NCI-H1417 (cell line): ENCODE results near the gene LYPLAL1.
"Not testable (repeated sequence)": the region's sequence is repeated elsewhere in the genome, so short reads cannot be mapped to it uniquely, and the experiment has no call there.

Experiments
- DNase-seq, 3 experiments: peaks; one replicate each; lab custom pipeline; 2025; lab: John Stamatoyannopoulos, UW

The LYPLAL1 gene

GRCh38 chr1:219215477-219215876, 41.8 kb downstream of the LYPLAL1 start:
- no peak for DNase-seq

GRCh38 chr1:219220945-219221344, 47.3 kb downstream of the LYPLAL1 start:
- no peak for DNase-seq

DNA sequence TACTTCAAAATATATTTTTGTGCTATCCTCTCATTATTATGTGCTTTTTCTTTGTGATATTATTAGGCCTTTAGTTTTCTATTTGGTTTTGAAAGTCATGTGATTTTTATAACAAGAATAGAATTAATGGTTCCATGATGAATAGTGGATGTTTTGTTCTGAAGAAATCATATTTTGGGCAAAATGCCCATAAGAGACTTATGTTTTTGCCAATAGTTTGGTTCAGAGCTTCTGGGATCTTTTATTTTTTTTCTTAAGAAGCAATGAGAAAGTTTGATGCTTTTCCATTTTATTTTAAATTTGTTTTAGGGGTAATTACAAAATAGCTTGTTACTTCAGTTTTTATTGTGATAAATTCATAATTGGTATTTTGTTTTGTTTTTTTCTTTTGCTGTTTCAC, 49.8 kb downstream of the LYPLAL1 start:
- no peak for DNase-seq

DNA sequence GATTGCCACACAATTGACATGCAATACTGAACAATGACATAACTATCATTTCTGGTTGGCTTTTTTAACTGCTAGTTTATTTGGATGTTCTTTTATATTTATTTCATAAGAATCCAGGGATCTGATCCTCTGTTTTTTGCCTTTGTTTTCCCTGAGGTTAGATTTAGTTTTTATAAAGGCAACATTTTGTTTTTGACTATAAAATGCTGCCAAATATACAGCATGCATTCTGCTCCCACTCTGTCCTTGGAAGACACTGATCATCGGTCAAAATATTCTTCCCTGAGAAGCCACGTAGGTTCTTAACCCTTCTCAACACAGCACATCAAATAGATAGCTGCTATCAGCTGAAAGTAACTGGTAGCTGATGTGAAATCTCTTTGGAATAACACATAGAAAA, 52.5 kb downstream of the LYPLAL1 start:
- DNase-seq, result no peak

DNA sequence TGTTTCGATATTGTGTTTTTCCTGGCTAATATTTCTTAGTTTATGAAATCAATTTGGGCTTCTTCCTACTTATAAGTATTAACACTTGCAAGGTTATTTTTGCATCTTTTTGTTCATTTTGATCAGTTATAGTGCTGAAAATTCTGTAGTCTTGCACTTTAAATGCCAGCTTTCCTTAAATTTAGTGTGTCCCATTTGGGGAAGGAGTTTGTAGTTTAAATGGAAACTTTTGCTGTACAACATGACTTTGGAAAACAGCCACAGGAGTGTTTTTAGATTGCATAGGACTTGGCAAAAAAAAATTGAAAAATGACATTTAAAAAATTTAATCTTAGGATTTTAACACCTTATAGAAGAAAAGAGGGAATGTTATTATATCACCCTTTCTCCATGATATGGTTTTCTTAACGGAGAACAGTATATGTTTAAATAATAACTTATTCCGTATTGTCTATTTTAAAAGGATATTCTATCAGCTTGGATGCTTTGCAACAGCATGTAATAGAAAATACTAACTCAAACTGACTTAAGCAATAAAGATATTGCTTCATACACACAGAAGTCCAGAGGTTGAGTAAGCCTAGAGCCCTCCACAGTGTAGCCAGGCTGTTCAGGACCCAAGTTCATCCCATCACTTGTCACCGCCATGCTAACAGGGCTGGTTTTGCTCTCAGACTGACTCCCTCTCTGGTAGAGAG, 53.8 kb downstream of the LYPLAL1 start:
- no peak for DNase-seq

DNA sequence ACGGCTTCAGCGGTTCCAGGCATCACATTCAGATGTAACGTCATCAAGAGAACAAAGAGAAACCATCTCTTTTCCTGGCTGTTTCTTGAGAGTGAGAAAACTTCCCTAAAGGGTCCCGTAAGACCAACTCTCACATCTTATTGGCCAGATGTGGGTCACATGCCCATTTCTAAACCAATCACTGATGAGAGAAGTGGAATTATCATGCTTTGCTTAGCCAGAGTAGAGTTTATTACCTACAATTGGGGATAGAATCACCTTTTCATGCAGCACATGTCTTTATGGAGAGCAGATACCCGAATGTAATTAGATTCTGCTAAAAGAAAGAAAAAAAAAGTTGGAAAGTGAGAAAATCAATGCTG, 54.4 kb downstream of the LYPLAL1 start:
- DNase-seq, result no peak

DNA sequence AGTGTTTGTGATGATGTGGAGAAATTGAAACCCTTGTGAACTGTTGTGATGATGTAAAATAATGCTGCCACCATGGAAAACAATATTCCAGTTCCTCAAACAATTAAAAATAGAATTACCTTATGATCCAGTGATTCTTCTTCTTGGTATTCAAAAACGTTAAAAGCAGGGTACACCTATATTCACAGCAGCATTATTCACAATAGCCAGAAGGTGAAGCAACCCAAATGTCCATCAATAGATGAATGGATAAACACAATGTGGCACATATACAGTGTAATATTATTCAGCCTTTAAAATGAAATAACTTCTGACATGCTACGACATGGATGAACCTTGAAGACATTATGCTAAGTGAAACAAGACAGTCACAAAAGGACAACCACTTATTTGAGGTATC, 59.2 kb downstream of the LYPLAL1 start:
- DNase-seq, result no peak

DNA sequence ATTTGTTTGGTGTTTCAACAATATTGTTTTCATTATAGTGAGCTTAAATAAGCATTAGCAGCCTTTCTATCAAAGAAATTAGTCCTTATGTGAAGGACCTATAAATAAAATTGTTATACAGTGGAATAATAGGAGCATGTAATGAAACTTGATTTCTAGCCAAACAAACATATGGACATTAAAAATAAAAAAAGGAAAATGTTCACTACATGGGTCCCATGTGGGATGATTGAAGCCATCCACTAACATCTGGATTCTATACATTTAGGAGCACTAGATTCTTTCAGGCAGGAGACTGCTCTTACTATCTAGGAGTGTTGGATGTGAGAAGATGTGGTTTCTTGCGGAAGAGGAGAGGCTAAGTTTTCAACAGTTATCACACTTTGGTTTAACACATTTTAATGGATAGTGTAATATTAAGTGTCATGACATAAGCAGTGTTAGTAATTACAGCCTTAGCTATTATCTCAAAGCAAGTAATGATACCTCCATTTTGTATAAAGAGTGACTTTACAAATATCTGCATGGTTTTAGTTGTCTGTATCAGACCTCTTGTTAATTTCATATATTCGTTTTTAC, 62.3 kb downstream of the LYPLAL1 start:
- no peak for DNase-seq

DNA sequence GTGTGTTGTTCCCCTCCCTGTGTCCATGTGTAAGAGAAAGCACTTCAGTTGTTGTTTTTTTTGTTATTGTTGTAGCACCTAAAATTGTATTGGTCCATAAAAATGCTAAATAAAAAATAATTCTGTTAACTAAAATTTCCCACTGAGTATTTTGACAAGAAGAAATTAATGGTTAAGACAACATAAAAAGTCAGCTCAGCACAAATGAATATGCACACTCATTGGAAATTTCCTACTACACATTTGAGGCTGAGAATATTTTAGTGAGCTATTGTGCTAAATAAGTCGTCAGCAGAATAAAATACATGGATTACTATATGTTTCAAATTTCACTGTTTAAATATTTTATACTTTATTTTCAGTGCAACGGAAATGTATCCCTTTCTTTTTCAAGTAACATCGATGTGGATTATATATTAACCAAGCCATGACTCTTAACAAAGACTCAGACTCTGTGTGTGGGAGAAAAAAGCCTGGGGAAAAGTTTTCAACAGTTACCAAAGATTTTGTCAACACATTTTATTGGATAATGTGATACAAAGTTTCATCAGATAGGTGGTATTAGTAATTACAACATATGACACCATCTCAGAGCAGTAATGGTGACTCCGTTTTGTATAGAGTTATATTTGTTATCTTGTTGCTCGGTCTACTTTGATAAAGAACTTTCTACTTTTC, 63.4 kb downstream of the LYPLAL1 start:
- no peak for DNase-seq

GRCh38 chr1:219239518-219239917, 65.8 kb downstream of the LYPLAL1 start:
- no peak for DNase-seq

DNA sequence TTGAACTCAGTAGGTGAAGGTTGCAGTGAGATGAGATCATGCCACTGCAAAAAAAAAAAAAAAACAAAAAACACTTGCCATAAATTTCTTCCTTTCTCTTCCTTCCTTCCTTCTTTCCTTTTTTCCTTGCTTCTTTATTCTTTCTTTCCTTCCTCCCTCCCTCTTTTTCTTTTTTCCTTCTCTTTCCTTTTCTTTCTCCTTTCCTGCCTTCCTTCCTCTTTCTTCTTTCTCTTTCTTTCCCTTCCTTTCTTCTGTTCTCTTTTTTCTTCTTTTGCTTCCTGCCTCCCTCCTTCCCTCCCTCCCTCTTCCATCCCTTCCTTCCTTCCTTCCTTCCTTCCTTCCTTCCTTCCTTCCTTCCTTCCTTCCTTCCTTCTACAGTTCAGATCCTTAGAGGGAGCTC, 71.2 kb downstream of the LYPLAL1 start:
- no peak for DNase-seq

GRCh38 chr1:219247441-219247840, 73.8 kb downstream of the LYPLAL1 start:
- peak in 1 of 3 experiments; percentile 11 for DNase-seq

DNA sequence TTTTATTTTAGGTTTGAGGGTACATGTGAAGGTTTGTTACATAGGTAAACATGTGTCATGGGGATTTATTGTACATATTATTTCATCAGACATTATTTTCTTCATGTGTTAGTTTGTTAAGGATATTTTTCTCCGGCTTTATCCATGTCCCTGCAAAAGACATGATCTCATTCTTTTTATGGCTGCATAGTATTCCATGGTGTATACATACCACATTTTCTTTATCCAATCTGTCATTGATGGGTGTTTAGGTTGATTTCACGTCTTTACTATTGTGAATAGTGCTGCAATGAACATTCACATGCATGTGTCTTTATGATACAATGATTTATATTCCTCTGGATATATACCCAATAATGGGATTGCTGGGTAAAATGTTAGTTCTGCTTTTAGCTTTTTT, 76.8 kb downstream of the LYPLAL1 start:
- DNase-seq, result not testable (repeated sequence)

DNA sequence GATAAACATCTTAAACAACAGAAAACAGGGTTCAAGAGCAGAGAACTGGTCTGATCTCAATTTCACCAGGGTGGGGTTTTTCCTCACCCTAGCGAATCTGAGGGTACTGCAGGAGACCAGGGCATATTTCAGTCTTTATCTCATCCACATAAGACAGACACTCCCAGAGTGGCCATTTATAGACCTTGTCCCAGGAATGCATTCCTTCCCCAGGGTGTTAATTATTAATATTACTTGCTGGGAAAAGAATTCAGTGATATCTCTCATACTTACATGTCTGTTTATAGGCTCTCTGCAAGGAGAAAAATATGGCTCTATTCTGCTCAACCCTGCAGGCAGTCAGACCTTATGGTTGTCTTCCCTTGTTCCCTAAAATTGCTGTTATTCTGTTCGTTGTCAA, 84.1 kb downstream of the LYPLAL1 start:
- no peak for DNase-seq

DNA sequence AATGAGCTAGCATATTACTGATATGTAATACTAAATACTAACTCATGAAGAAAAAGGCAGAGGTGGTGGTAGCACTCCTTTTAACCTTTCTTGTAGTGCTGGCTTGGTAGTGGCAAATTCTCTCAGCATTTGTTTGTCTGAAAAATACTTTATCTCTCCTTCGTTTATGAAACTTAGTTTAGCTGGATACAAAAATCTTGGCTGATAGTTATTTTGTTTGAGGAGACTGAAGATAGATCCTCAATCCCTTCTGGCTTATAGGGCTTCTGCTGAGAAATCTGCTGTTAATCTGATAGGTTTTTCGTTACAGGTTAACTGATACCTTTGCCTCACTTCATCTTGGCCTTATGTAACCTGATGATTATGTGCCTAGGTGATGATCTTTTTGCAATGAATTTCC, 87.8 kb downstream of the LYPLAL1 start:
- no peak for DNase-seq
